Ramos (cell line): ENCODE results near the gene PKMYT1.

Source experiments
- in situ Hi-C: fragments of 300-500 bp; cut with MboI; formaldehyde crosslinking; loops from one replicate; pipeline ENCODE4 v1.14.3; 2022; ENCODE audit warnings: low sequenced_read_pairs; ENCODE audit not compliant: unreplicated experiment

Gene PKMYT1

DNA sequence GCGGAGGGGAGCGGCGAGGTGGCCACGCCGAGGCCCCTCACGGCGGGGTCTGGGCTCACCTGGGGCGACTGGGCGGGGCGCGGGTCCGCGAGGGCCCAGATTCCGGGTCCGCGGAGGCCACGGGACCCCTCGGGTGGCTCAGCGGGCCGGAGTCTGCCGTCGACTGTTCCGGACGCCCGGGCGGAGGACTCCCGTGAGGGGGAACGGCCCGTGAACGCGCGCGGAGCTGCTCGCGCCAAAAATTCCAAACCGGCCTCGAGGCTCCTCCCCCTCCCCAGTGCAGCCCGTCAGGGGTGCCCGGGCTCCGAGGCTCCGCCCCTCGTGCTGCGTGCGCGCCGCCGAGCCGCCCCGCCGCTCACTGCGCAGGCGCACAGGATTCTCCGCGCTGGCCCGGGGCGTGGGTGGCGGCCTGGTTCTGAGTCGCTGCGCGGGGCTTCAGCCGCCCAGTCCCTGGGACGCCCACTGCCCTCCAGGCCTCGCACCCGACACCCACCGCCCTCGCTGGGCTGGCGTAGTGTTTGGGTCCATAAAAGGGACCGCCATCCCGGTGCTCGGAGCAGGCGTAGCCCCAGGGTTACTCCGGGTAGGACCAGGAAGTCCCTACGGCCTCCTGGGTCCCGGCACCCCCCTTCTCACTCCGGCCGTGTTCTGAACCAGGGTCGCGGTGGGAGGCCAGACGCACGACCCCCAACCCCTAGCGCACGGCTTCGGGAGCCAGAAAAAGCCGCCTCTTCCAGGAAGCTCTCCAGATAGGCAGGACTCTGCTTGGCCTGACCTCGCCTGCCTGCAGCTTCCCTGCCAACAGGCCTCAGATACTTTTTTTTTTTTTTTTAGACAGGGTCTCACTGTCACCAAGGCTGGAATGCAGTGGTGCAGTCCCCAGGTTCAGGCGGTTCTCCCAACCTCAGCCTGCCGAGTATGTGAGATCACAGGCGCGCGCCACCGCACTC is at the start of gene PKMYT1:
PKMYT1 (minus strand) TSS at position 220 of the 950 bp plus-strand sequence. CDS start 789 bp downstream, outside the sequence.
- in situ Hi-C loops: no loop called here

DNA sequence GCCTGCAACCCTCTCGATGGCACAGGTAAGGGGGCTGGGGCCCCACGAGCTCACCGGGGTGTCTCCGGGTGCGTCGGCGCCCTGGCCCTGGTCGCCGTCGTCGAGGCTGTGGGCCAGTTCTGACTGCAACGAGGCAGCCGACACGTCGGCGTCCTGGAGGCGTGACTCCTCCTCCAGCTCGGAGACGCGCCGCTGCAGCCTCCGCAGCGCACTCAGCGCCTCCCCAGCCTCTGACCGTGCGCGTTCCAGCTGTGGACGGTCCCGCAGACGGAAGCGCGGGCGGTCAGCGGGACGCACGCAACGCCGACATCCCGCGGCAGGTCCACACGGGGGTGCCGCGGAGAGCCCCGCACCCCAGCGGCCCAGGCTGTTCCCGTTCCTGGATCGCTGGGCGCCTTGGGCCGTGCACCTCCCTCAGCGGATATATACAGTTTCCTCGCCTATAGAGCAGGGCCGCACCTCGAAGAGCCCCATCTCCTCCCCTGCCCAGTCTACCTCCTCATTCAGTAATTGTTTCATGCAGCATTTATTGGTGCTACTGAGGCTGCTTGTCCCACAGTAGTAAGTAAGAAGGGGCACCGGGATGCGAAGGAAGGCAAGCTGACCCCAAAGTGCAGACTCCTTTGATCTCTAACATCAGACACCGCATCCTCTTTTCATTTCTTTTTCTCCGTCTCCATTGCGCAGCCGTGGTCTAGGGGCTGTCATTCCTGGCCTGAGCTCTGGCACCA is 49.4 kb upstream of the PKMYT1 start:
- in situ Hi-C loops: no loop called here

DNA sequence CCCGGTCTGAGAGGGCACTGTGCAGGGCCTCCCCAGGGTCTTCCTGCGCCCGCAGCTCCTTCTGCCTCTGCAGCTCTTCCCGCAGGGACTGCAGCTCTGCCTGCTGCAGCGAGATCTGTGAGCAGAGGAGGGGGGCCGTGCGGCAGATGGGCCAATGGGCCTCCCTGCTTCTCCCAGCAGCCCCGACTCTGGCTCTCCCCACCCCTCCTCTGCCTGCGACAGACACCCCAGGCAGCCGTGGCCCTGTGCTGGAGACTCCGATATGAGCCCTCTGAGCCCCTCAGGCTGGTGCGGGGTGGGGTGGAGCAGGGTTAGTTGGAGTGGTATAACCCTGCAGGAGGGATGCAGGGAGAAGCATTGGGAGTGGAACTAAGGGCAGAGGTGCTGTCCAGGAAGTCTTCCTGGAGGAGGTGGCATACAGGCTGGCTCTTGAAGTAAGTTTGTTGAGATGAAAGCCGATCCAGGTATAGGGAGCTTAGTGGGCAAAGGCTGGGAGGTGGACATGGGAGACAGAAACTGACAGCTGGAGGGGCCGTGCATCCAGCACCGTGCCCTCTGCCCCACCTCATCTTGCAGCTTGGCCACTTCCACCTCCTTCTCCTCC is 48.6 kb upstream of the PKMYT1 start:
- in situ Hi-C loops: no loop called here

- in situ Hi-C loops: no loop called here
These were observed 47.9 kb upstream of the PKMYT1 start for GRCh38 chr16:3027983-3028715.

DNA sequence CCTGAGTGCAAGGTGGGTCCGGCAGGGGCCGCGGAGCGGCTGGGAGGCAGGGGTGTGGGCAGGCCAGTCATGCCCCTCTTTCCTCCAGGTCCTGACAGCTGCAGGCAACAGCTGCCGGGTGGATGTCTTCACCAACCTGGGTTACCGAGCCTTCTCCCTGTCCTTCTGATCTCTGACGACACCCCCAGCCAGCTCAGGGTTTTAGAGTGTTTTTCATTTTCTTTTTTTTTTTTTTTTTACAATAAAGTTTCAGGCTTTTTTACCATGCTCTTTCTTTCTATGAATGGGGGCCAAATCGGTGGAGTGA is 47.2 kb upstream of the PKMYT1 start:
- in situ Hi-C loops: no loop called here

DNA sequence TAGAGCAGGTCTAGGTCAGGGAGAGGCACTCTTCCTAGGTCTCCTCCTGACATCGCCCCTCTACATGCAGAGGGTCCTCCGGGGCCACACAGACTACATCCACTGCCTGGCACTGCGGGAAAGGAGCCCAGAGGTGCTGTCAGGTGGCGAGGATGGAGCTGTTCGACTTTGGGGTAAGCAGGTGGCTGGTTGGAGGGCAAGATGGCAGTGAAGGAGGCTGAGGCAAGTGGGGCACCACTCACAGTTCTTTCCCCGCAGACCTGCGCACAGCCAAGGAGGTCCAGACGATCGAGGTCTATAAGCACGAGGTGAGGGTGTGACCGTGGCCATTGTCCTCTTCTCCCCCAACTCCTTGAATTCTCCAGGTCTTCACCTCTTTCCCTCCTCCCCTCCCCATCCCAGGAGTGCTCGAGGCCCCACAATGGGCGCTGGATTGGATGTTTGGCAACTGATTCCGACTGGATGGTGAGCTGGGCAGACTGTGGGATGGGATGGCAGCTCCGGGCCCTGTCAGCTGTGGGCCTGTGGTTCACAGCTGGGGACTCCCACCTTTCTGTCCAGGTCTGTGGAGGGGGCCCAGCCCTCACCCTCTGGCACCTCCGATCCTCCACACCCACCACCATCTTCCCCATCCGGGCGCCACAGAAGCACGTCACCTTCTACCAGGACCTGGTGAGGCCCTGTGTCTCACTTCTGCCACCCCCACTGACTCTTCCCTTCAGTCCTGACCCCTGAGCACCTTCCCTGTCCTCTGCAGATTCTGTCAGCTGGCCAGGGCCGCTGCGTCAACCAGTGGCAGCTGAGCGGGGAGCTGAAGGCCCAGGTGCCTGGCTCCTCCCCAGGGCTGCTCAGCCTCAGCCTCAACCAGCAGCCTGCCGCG is 46.6 kb upstream of the PKMYT1 start:
- in situ Hi-C loops: no loop called here

- in situ Hi-C loops: no loop called here
These were observed 45.7 kb upstream of the PKMYT1 start for GRCh38 chr16:3026003-3026378.

DNA sequence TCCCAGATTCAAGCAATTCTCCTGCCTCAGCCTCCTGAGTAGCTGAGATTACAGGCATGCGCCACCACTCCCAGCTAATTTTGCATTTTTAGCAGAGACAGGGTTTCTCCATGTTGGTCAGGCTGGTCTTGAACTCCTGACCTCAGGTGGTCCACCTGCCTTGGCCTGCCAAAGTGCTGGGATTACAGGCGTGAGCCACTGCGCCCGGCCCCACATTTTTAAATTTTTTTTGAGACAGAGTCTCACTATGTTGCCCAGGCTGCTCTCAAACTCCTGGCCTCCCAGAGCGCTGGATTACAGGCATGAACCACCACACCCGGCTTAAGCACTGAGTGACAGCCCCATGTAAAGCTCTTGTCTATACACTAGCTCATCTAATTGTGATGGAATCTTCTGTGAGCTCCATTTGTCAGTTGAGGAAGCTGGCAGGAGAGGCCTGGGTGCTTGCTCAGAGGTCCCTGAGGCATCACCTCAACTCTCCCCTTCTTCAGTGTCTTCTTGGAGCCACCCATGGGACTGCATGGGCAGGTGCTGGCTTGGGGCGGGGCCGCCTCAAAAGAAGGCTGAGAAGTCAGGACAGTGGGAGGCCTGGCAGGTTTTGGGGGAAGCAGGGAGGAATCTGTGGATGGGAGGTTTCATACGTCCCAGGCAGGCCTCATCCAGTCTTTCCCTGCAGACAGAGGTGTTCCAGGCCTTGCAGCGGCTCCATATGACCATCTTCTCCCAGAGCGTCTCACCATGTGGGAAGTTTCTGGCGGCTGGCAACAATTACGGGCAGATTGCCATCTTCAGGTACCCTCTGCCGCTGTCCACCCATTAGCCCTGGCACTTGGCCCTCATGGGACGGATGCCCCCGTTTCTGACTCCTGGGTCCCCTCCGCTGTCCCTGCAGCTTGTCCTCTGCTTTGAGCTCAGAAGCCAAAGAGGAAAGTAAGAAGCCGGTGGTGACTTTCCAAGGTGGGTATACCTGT is 45.1 kb upstream of the PKMYT1 start:
- in situ Hi-C loops: no loop called here

DNA sequence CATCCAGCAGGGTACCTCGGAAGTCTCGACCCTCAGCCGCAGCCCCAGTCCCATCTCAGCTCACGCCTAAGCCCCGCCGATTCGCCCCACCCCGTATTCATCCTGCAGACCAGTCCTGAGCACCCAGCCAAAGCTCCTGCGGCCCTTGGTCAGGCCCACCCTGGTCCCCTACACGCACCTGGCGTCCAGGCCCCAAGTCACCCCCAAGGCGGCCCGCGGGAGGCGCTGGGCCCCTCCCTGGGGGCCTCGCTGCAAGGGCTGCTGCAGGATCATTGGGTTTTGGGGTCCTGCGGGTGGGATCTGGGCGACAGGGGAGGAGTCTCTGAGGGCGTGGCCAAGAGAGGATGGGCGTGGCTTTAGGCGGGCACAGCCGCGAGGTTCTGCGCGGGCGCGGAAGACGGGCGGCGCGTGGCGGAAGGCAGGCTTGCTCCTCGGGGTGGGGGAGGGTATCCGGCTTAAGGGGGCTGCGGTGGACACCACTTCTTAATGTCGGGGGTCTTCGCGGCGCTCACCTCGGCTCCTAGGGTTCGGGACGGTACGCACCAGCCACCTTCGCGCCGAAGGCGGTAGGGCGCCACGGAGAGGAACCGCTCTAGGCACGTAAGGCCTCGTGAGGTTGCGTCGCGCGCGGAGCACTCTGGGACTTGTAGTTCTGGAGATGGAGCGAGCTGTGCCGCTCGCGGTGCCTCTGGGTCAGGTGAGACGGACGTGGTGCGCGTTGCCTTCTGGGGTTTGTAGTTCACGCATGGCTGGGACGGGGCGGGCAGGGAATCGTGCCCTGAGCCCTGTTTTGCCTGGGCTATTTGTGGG is 43.6 kb upstream of the PKMYT1 start, which contains the start of the genes HCFC1R1 and THOC6:
HCFC1R1 (minus strand) TSS at position 274 of the 810 bp plus-strand sequence; CDS start at position 273, 1 bp downstream.
THOC6 (plus strand) TSS at position 367 of the 810 bp plus-strand sequence; CDS start at position 659, 292 bp downstream.
- in situ Hi-C loops: no loop called here

DNA sequence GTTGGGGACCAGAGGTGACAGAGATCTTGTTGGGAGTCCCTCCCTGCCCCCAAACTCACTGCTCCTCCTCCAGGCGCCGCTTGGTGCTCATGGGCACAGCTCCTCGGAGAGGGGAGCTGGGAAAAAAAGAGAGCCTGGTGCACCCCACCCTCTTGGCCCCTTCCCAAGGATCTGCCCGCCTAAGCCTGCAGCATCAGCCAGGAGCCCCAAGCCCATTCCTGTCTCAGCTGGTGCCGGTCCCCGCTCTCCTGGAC is 43.1 kb upstream of the PKMYT1 start:
- in situ Hi-C loops: no loop called here

DNA sequence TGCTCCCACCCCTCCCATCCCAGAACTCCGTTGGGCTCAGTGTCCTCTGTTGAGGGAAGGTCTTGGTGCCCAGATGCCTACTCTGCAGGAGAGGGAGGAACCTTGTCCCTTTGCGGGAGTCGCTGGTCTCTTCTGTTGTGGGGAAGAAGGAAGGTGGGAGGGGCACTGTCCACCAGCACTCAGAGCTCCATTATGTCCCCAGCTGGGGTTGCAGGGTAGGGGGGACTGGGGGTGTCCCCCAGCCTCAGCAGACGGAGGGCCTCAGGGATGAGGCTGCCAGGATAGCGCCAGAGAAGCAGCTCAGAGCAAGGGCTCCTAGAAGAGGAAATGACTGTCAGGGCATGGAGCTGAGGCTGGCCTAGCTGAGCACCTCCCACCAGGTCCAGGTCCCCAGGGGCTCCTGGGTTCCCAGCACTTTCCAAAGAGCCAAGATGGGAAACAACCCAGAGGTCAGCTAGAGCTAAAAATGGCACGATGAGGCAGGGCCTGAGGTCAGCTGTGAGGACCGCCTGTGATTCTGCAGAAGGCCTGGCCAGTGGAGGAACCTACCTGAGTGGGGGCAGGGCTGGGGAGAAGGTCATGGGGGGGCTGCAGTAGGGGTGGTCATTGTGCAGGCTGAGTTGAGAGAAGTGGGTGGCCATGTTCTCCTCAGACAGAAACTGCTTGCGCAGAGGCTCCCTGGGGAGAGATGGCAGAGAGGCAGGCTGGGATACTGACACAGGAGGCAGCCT is 42.6 kb upstream of the PKMYT1 start:
- in situ Hi-C loops: no loop called here

- in situ Hi-C loops: no loop called here
These were observed 42.0 kb upstream of the PKMYT1 start for GRCh38 chr16:3022208-3022683.

DNA sequence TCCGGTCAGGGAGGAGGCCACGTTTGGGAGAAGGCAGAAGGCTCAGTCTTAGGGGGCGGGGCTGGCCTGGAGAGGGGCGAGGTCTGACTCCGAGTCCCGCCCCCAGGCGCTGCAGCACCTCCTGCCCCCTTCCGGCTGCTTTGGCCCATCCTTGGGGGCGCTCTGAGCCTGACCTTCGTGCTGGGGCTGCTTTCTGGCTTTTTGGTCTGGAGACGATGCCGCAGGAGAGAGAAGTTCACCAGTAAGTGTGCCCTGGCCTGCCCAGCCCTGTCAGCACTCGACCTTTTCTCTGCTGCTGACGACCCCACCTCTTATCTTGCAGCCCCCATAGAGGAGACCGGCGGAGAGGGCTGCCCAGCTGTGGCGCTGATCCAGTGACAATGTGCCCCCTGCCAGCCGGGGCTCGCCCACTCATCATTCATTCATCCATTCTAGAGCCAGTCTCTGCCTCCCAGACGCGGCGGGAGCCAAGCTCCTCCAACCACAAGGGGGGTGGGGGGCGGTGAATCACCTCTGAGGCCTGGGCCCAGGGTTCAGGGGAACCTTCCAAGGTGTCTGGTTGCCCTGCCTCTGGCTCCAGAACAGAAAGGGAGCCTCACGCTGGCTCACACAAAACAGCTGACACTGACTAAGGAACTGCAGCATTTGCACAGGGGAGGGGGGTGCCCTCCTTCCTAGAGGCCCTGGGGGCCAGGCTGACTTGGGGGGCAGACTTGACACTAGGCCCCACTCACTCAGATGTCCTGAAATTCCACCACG is 41.4 kb upstream of the PKMYT1 start:
- in situ Hi-C loops: no loop called here

DNA sequence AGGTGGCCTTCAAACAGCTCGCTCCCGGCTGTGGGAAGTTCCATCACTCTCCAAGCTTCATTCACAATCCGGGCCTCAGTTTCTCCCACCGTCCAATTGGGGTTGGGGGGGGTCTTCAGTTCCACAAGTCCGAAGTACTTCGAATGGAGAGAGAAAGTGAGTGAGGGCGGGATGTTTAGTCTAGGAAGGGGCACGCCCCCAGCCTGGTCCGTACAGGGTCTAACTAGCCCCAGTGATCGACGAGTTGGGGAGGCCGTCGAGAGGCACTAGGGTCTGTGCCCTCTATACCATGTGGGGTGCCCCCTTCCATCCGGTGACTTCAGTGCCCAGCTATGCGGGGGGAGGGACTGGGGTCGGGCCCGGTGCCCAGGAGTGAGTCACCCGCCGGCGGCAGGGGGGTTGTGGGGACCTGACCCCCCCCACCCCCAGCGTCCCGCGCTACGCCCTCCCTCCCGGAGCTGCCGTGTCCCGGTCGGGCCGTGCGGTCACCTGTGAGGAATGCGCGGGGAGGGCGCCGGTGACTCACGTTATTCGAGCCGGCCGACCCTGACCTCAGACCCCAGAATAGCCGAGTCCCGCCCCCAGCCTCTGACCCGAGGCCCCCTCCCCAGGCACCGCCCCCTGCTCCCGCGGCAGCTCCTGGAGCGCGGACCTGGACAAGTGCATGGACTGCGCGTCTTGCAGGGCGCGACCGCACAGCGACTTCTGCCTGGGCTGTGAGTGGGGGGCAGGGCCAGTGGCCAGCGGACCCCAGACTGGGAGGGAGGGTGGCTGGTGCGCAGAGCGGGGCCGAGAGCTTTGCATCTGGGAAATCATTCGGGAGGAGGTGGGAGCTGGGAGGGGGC is 40.6 kb upstream of the PKMYT1 start:
- in situ Hi-C loops: no loop called here

GRCh38 chr16:3020247-3020603 is 40.0 kb upstream of the PKMYT1 start, which contains the start of gene TNFRSF12A:
TNFRSF12A (plus strand) TSS chr16:3020368; CDS start chr16:3020398, 30 bp downstream.
- in situ Hi-C loops: no loop called here
